Measurements from ENCODE around the gene TBC1D30.

DNA sequence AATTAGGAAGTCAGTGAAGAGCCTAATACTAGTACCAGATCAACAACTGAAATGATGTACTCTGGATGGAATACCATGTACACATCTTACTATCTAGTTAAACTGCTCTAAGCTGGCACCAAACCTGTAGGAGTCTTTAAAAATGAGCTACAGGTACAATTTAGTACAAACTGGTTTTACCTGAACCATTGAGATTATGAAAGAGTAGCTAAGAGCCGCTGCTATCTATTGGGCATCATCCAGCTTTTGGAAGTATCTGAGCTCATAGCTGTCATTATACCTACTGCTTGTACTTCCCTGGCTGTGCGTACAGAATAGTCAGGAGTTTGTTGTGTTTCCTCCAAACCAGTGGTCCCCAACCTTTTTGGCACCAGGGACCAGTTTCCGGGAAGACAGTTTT lies 12.4 kb downstream of the TBC1D30 start:
- TF ChIP-seq, protein P1, sequence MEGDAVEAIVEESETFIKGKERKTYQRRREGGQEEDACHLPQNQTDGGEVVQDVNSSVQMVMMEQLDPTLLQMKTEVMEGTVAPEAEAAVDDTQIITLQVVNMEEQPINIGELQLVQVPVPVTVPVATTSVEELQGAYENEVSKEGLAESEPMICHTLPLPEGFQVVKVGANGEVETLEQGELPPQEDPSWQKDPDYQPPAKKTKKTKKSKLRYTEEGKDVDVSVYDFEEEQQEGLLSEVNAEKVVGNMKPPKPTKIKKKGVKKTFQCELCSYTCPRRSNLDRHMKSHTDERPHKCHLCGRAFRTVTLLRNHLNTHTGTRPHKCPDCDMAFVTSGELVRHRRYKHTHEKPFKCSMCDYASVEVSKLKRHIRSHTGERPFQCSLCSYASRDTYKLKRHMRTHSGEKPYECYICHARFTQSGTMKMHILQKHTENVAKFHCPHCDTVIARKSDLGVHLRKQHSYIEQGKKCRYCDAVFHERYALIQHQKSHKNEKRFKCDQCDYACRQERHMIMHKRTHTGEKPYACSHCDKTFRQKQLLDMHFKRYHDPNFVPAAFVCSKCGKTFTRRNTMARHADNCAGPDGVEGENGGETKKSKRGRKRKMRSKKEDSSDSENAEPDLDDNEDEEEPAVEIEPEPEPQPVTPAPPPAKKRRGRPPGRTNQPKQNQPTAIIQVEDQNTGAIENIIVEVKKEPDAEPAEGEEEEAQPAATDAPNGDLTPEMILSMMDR (IDR thresholded peaks at IDR 0.05) = no peak
- TF ChIP-seq POLR2A (IDR thresholded peaks at IDR 0.05) = no peak
